CD4-positive, CD25-positive, alpha-beta regulatory T cell (primary cell): Measurements from ENCODE around the gene NAT10. TPM values are rescaled to one million over a fixed set of nuclear protein-coding genes. Genes with fewer than 3 reads are reported as not detected.
A peak's percentile ranks its signal among the peaks of the same experiment; 100 is the strongest.
"Not testable (repeated sequence)": the region's sequence is repeated elsewhere in the genome, so short reads cannot be mapped to it uniquely, and the experiment has no call there.

ENCODE experiments used
- ATAC-seq, 2 donors: fragments of 150-1000 bp; cut with Tn5 transposase; one replicate each; pipeline ENCODE4 v1.10.0; 2021; ENCODE audit warnings: low read depth in 2 of 2, moderate number of reproducible peaks in 2 of 2, moderate library complexity in 1 of 2
- DNase-seq, 3 donors: peaks; one replicate each; pipeline versions ENCODE4 v3.0.0 to v3.0.0-alpha.2; 2012 to 2022; ENCODE audit warnings: mixed read lengths in 1 of 3
- H3K27ac ChIP-seq: one replicate; pipeline ENCODE4 v1.7.0; 2013; ENCODE audit warnings: mild to moderate bottlenecking, low read length; ENCODE audit not compliant: insufficient read depth, poor library complexity, severe bottlenecking
- H3K27me3 ChIP-seq: one replicate; pipeline ENCODE4 v1.7.0; 2013; ENCODE audit warnings: low read length; ENCODE audit not compliant: control insufficient read depth, insufficient read depth
- H3K36me3 ChIP-seq: one replicate; pipeline ENCODE4 v1.7.0; 2013; ENCODE audit warnings: mild to moderate bottlenecking, low read length, moderate library complexity; ENCODE audit not compliant: control insufficient read depth, insufficient read depth
- H3K4me1 ChIP-seq: 2 replicates; pipeline ENCODE4 v1.7.0; 2013; ENCODE audit warnings: mild to moderate bottlenecking, low read length; ENCODE audit not compliant: insufficient read depth, control insufficient read depth, poor library complexity, severe bottlenecking
- H3K4me3 ChIP-seq: one replicate; pipeline ENCODE4 v1.7.0; 2013; ENCODE audit warnings: low read depth, mild to moderate bottlenecking, low read length, moderate library complexity
- H3K9me3 ChIP-seq, 2 experiments: 1 replicate in 1 of 2; 2 replicates in 1 of 2; pipeline ENCODE4 v1.7.0; 2013; ENCODE audit warnings: low read length in 2 of 2, mild to moderate bottlenecking in 1 of 2, moderate library complexity in 1 of 2; ENCODE audit not compliant: control insufficient read depth in 2 of 2
- H3K27ac Mint-ChIP-seq, 3 donors: one replicate each; pipeline ENCODE4 v1.8.0; 2020 to 2022; ENCODE audit warnings: mild to moderate bottlenecking in 3 of 3, mixed read lengths in 3 of 3, moderate library complexity in 2 of 3
- H3K27me3 Mint-ChIP-seq: one replicate; pipeline ENCODE4 v1.8.0; 2022; ENCODE audit warnings: mild to moderate bottlenecking, mixed read lengths
- H3K36me3 Mint-ChIP-seq: one replicate; pipeline ENCODE4 v1.8.0; 2020; ENCODE audit warnings: mixed read lengths
- H3K4me1 Mint-ChIP-seq, 4 donors: one replicate each; pipeline ENCODE4 v1.8.0; 2020 to 2022; ENCODE audit warnings: mixed read lengths in 4 of 4, mild to moderate bottlenecking in 1 of 4
- H3K4me3 Mint-ChIP-seq, 4 donors: one replicate each; pipeline ENCODE4 v1.8.0; 2020 to 2022; ENCODE audit warnings: mild to moderate bottlenecking in 4 of 4, mixed read lengths in 4 of 4, moderate library complexity in 3 of 4
- H3K9me3 Mint-ChIP-seq, 7 donors: one replicate each; pipeline ENCODE4 v1.8.0; 2020 to 2022; ENCODE audit warnings: mixed read lengths in 7 of 7, mild to moderate bottlenecking in 3 of 7, moderate library complexity in 2 of 7
- polyA plus RNA-seq, 4 donors: library from polyadenylated mRNA; unstranded; fragments of 300-500 nt; fragmentation: Illumina TruSeq; gene quantifications; one replicate each; pipeline ENCODE4 v1.2.3, GENCODE V29; 2021
- total RNA-seq: library from RNA; stranded (reverse); gene quantifications from one replicate; pipeline ENCODE4 v1.2.3, GENCODE V29; 2022

The NAT10 gene
- total and polyA plus RNA-seq, 5 donors from 2014 or later = 24.8 to 48.8 (median 32.3) TPM

DNA sequence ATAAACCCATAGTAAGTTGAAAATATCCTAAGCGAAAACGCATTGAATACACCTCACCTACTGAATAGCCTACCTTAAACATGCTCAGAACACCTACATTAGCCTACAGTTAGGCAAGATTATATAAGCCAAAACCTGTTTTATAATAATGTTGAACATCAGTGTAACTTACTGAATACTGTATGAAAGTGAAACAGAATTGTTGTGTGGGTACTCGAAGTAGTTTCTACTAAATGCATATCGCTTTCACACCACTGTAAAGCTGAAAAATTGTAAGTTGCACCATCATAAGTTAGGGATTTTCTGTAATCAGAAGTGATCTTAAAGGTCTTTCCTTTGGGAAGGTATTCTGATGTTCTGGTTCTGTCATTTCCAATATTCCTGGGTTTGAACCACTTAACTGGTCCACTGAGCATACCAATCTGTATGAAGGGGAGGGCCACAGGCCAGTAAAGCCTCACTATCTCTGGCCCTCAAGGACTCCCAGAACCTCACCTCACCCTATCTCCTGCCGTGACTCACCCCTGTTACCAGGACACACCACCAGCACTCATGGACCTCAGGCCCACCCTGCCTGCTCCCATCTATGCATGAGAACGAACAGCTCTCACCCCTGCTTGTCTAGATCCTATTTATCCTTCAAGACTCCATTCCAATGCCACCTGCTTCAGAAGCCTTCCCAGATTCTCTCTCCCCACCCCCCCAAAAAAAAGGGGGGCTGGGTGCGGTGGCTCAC is 70.0 kb downstream of the NAT10 start:
- no peaks in the 10 kb centered on the region for H3K27me3 ChIP-seq
- DNase-seq (peak in 1 of 3 donors; percentile 23), ATAC-seq (no peak)
- no peak overlapping the region for H3K4me3 Mint-ChIP-seq
- H3K27me3 Mint-ChIP-seq = peaks cover 6% of the 10 kb centered on the region
- H3K9me3 Mint-ChIP-seq = peaks cover 0 to 1% (median 0%) of the 10 kb centered on the region in 7 donors
- H3K4me3 ChIP-seq = no peak overlapping the region
- H3K36me3 Mint-ChIP-seq = no peaks in the 10 kb centered on the region
- H3K4me1 ChIP-seq = peaks cover 8% of the 10 kb centered on the region
- no peaks in the 10 kb centered on the region for H3K9me3 ChIP-seq
- H3K36me3 ChIP-seq = no peaks in the 10 kb centered on the region
- H3K27ac ChIP-seq = no peak overlapping the region
- H3K27ac Mint-ChIP-seq = no peak overlapping the region
- peaks cover 0 to 7% (median 3%) of the 10 kb centered on the region in 4 donors for H3K4me1 Mint-ChIP-seq

- Mint-ChIP-seq H3K27me3 (peaks cover 6% of the 10 kb centered on the region), H3K4me1 (peaks cover 0 to 7% (median 3%) of the 10 kb centered on the region in 4 donors), H3K9me3 (peaks cover 0 to 1% (median 0%) of the 10 kb centered on the region in 7 donors), H3K36me3 (no peaks in the 10 kb centered on the region), H3K27ac (no peak overlapping the region), H3K4me3 (no peak overlapping the region)
- peaks cover 8% of the 10 kb centered on the region for H3K4me1 ChIP-seq
- DNase-seq (no peak), ATAC-seq (no peak)
- H3K27ac ChIP-seq = no peak overlapping the region
- no peaks in the 10 kb centered on the region for H3K9me3 ChIP-seq
- H3K36me3 ChIP-seq = no peaks in the 10 kb centered on the region
- no peaks in the 10 kb centered on the region for H3K27me3 ChIP-seq
- H3K4me3 ChIP-seq = no peak overlapping the region
Observed at GRCh38 chr11:34176751-34177209, 71.4 kb downstream of the NAT10 start.

DNA sequence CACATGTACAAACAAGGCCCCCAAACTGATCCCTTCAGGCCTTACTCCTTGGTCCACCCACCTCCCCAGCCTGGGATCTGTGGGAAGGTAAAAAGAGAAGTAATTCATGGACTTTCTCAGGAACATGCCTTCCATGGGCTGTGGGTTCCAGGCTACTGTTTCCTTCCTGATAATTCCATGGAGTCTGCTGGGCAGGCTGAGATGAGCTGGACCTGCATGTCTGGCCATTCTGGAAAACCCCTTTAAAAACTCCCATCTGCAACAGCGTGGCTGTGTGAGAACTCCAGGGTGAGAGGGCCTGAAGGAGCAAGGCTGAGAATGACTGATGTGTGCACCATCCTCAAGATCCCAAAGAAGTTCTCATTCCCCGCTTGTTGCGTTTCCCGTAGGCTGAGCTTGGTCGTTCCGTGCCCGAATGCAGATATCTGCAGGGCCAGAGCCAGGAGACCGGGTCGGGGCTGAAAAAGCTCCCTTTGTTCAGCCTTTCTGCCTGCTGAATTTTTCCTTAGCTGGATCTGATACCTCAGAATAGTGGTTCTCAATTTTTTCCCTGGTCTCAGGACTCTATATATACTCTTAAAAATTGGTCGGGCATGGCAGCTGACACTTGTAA is 72.9 kb downstream of the NAT10 start:
- Mint-ChIP-seq H3K27me3 (peaks cover 10% of the 10 kb centered on the region), H3K9me3 (peaks cover 0 to 1% (median 0%) of the 10 kb centered on the region in 7 donors), H3K4me3 (no peak overlapping the region), H3K36me3 (no peaks in the 10 kb centered on the region), H3K4me1 (peaks cover 0 to 7% (median 3%) of the 10 kb centered on the region in 4 donors), H3K27ac (no peak overlapping the region)
- Histone ChIP-seq H3K4me1 (peaks cover 8% of the 10 kb centered on the region), H3K9me3 (no peaks in the 10 kb centered on the region), H3K36me3 (no peaks in the 10 kb centered on the region), H3K27ac (no peak overlapping the region), H3K27me3 (no peaks in the 10 kb centered on the region), H3K4me3 (no peak overlapping the region)
- ATAC-seq = no peak
- no peak for DNase-seq

- no peak overlapping the region for H3K27ac Mint-ChIP-seq
- DNase-seq = no peak
- H3K36me3 Mint-ChIP-seq = no peaks in the 10 kb centered on the region
- Histone ChIP-seq H3K4me3 (no peak overlapping the region), H3K27ac (no peak overlapping the region), H3K36me3 (no peaks in the 10 kb centered on the region), H3K4me1 (peaks cover 7% of the 10 kb centered on the region), H3K27me3 (no peaks in the 10 kb centered on the region), H3K9me3 (no peaks in the 10 kb centered on the region)
- no peak overlapping the region for H3K4me3 Mint-ChIP-seq
- peaks cover 10% of the 10 kb centered on the region for H3K27me3 Mint-ChIP-seq
- peaks cover 0 to under 1% (median 0%) of the 10 kb centered on the region in 7 donors for H3K9me3 Mint-ChIP-seq
- H3K4me1 Mint-ChIP-seq = peaks cover 0 to 7% (median 2%) of the 10 kb centered on the region in 4 donors
- ATAC-seq = no peak
Observed at GRCh38 chr11:34179026-34179675, 73.7 kb downstream of the NAT10 start.

DNA sequence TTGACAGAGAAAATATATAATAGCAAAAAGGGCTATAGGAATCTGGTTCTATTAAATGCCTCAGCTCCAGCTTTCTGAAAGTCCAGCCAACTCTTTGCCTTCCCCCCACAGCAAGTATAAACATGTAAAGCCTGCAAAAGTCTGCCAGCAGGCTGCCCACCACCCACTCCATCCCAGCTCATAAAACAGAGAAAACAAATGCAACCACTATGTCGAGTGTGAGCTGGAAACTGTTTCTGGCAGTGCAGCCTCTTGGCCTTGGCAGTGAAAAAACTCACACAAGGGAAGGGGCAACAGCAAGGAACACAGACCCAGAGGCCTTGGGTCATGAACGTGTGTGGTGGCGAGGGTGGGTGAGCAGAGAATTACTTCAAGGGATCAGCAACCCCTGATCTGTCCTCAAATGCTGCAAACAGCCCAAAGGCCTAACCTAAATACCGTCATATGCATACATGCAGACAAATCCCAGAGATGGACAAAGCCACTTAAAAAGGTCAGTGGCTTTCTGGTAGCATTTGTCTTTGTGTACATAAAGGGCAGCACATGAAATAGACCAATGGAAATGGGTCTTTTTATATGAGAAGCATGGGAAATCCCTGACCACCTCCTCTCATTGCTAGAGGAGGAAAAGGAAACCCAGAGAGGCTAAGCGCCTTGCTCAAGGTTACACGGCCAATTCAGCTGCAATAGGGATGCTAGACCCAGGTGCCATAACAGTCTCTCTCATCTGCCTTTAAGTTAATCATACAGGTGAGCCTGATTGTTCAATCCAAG is 74.8 kb downstream of the NAT10 start:
- ATAC-seq = no peak
- H3K27ac Mint-ChIP-seq = peak overlapping the region in 1 of 3 donors; percentile 31

GRCh38 chr11:34180814-34181165 is 75.4 kb downstream of the NAT10 start:
- H3K27me3 ChIP-seq, H3K36me3 Mint-ChIP-seq, H3K9me3 Mint-ChIP-seq, H3K27ac ChIP-seq, H3K4me3 Mint-ChIP-seq, H3K9me3 ChIP-seq, H3K4me3 ChIP-seq, H3K4me1 Mint-ChIP-seq, ATAC-seq, H3K36me3 ChIP-seq, H3K4me1 ChIP-seq, DNase-seq, H3K27me3 Mint-ChIP-seq: not testable (repeated sequence)
- H3K27ac Mint-ChIP-seq = peak overlapping the region in 1 of 3 donors; percentile 31

More for the DNA sequence above, 74.8 kb downstream of the NAT10 start:
- Histone ChIP-seq H3K4me3 (no peak overlapping the region), H3K27ac (no peak overlapping the region), H3K36me3 (no peaks in the 10 kb centered on the region), H3K27me3 (no peaks in the 10 kb centered on the region), H3K9me3 (no peaks in the 10 kb centered on the region), H3K4me1 (no peaks in the 10 kb centered on the region)
- Mint-ChIP-seq H3K27me3 (peaks cover 5% of the 10 kb centered on the region), H3K4me1 (peaks cover 0 to under 1% (median 0%) of the 10 kb centered on the region in 4 donors), H3K9me3 (no peaks in the 10 kb centered on the region), H3K36me3 (no peaks in the 10 kb centered on the region), H3K4me3 (no peak overlapping the region)
- no peak for DNase-seq

DNA sequence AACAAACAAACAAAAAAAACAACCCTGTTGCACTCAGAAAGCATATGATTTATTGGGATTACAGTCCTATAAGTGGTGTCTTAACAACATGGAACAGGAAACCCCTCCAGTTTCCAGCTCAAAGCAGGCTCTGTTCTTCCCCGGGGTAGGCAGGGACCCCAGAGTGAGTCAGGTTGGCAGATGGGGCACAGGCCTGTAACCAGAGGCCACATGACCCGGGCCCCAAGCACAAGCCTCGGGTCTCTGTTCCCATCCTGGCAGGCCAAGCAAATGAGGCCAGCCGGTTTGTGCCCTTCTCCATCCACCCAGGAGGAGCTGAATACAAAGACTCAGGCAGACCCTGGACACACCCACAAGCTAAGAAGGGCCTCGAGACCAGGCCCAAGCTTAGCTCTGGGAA is 75.8 kb downstream of the NAT10 start:
- Mint-ChIP-seq H3K9me3 (no peaks in the 10 kb centered on the region), H3K36me3 (no peaks in the 10 kb centered on the region), H3K27ac (no peak overlapping the region), H3K4me3 (no peak overlapping the region), H3K4me1 (no peaks in the 10 kb centered on the region), H3K27me3 (peaks cover 5% of the 10 kb centered on the region)
- H3K9me3 ChIP-seq = no peaks in the 10 kb centered on the region
- no peak overlapping the region for H3K4me3 ChIP-seq
- ATAC-seq (no peak), DNase-seq (no peak)
- no peaks in the 10 kb centered on the region for H3K36me3 ChIP-seq
- no peaks in the 10 kb centered on the region for H3K4me1 ChIP-seq
- no peaks in the 10 kb centered on the region for H3K27me3 ChIP-seq
- H3K27ac ChIP-seq = no peak overlapping the region
